NT2/D1 (cell line): ENCODE measurements around the gene EIF4E2.

Source experiments
- SUZ12 ChIP-seq: IDR thresholded peaks from 2 replicates; pipeline ENCODE4 v1.6.1; 2011; ENCODE audit not compliant: insufficient read length, insufficient read depth; ENCODE audit errors: extremely low read depth
- YY1 ChIP-seq: IDR thresholded peaks from 2 replicates; pipeline ENCODE4 v1.6.1; 2011; ENCODE audit not compliant: insufficient read length, insufficient read depth
- ZNF274 ChIP-seq: IDR thresholded peaks from 2 replicates; pipeline ENCODE4 v1.6.1; 2011; ENCODE audit warnings: mild to moderate bottlenecking, low read depth, low read length

GRCh38 chr2:232610081-232610480, 59.6 kb downstream of the EIF4E2 start:
- no peak for TF ChIP-seq SUZ12
- TF ChIP-seq YY1: no peak
- no peak for TF ChIP-seq ZNF274
